Skin epidermis (tissue), 12 donors: ENCODE results near the gene AFAP1L2.

Experiments used
- H3K27ac ChIP-seq, 21 experiments: fragments of 200-600 bp; sonication (generic) in 11 of 21; one replicate each; pipeline ENCODE4 v1.5.0; 2020; ENCODE audit warnings: mild to moderate bottlenecking in 3 of 21, inconsistent platforms in 2 of 21, moderate library complexity in 2 of 21
- H3K4me3 ChIP-seq, 7 experiments: fragments of 200-600 bp; sonication (generic) in 2 of 7; one replicate each; pipeline ENCODE4 v1.5.0; 2020; ENCODE audit warnings: inconsistent platforms in 2 of 7, mild to moderate bottlenecking in 2 of 7, moderate library complexity in 1 of 7

Gene AFAP1L2

GRCh38 chr10:114404171-114405010 is at the start of gene AFAP1L2:
Gene AFAP1L2 (minus strand): TSS chr10:114404502. CDS start chr10:114404455, 47 bp downstream.
- Histone ChIP-seq H3K27ac (peak within 1 kb of the TSS; percentile 8 to 86 (median 65)), H3K4me3 (peak within 1 kb of the TSS; percentile 41 to 61 (median 50))

- no peak overlapping the region for H3K4me3 ChIP-seq
- no peak overlapping the region for H3K27ac ChIP-seq
Observed at GRCh38 chr10:114453576-114453975, 49.3 kb upstream of the AFAP1L2 start.

DNA sequence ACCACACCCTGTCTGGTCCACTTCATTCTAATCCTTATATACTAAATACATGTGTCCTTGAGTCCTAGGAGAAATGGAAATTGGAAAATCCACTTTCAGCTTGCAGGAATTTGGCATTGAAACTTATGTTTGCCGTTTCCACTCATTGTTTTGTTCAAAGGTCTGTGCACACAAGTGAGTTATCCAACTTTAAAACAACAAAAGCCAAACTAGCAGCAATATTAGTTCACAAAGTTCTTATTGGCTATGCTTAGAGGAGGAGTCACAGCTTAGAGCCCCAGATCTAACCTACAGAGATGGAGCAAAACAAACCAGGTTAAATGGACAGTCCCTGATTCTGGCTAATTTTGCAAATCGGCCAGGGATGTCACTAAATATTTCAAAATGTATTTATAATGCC is 44.6 kb upstream of the AFAP1L2 start:
- Histone ChIP-seq H3K27ac (no peak overlapping the region), H3K4me3 (no peak overlapping the region)

DNA sequence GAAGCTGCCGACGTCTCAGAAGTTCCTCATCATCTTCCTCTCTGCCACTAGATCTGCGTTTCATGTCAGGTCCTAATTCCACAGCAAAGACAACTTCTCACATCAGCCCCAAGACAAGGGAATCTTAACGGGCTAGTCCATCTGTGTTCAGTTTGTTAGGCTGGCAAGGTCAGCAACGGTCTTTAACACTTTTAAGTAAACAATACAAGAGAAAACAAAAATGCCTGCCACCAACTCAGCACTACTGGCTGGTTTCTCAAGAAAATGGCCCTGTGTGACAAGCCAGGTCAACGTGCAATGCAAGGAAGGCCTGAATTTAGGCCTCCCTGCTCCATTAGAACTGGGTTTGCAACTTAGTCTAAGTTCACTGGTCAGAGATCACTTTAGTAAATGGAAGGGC is 41.0 kb upstream of the AFAP1L2 start:
- H3K4me3 ChIP-seq: no peak overlapping the region
- H3K27ac ChIP-seq: no peak overlapping the region

DNA sequence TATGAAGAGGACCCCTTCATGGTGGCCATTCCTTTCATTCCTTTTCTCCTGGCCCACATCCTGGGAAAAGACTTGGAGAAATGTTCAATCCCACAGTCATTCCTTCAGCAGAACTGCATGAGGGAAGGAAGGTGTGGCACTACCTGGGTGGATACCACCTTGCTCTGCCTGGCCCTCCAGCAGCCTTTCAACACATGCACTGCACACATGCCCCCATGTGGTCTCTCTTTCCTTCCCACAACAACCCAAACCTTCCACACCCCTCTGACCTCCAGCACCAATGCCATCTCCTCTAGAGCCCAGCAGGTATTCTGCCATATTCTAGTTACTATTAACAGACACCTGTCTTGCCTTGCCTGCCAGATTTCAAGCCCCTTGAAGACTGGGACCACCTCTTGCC is 40.5 kb upstream of the AFAP1L2 start:
- Histone ChIP-seq H3K27ac (no peak overlapping the region), H3K4me3 (no peak overlapping the region)

GRCh38 chr10:114442091-114442630 is 37.9 kb upstream of the AFAP1L2 start:
- no peak overlapping the region for H3K4me3 ChIP-seq
- no peak overlapping the region for H3K27ac ChIP-seq

DNA sequence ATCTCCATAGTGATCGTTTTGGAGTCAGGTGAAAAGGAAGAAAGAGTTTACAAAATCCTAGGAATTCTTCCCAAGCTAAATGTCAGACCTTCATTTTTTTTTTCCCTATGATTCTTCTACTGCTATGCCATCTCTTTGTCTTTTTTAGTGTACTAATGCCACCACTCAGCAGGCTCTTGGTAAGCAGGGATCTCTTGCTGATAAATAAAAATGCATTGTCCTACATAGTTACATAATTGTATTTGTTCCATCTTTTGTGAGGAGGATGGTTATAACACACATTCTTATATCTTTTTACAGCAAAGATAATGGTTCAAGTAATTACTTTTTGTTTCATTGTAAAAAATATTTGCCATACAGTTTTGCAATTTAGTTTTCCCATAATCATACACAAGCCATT is 36.8 kb upstream of the AFAP1L2 start:
- Histone ChIP-seq H3K27ac (no peak overlapping the region), H3K4me3 (no peak overlapping the region)

DNA sequence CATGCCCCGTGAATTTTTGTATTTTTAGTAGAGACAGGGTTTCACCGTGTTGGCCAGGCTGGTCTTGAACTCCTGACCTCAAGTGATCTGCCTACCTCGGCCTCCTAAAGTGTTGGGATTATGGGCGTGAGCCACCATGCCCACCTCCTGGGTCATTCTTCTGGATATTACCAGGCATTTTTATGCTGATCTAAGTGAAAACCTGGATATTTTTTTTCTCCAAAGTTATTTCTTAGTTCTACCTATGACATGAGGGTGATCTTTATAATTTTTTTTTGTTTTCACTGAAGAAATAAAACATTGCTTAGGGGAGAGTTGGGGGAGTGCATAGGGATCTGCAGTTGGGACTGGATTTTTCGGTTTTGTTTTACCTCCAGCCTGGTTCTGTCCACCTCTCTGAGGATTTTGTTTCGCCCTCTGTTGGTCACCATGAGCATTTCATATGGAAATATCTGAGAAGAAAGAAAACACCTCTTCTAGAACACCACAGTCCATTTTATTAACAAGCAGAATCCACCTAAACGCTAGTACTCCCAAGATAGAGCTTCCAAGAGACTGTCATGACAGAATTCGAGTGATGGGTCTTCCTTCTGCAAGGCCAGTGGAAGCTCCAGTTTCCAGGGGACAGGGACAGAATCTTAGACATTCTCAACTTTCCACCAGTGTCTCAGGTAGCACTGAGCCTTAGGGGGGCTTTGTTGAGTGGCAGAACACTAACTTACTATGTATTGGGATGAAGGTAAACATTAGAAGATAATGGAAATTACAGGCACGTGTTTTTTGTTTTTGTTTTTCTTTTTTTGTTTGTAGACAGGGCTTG is 33.4 kb upstream of the AFAP1L2 start:
- Histone ChIP-seq H3K27ac (no peak overlapping the region), H3K4me3 (no peak overlapping the region)

DNA sequence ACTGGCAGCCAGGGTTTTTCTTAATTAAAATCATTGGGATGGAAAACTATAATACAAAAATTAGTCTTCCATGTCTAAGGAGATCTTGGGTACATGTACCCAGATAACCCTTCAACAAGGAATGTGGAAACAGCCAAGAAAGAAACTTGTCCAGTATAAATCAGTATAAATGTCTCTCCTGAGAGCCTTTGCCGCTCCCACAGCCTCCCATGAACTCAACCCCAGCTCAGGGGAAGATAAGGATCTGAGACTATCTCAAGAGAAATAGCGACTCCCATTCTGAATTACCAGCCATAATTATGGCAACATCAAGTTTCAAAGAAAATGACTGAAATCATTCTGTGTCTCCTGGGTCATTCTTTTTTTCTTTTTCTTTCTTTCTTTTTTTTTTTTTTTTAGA is 32.6 kb upstream of the AFAP1L2 start:
- no peak overlapping the region for H3K27ac ChIP-seq
- no peak overlapping the region for H3K4me3 ChIP-seq

GRCh38 chr10:114432566-114433093 is 28.3 kb upstream of the AFAP1L2 start:
- no peak overlapping the region for H3K27ac ChIP-seq
- H3K4me3 ChIP-seq: no peak overlapping the region

GRCh38 chr10:114431414-114432135 is 27.3 kb upstream of the AFAP1L2 start:
- H3K4me3 ChIP-seq: no peak overlapping the region
- H3K27ac ChIP-seq: no peak overlapping the region

DNA sequence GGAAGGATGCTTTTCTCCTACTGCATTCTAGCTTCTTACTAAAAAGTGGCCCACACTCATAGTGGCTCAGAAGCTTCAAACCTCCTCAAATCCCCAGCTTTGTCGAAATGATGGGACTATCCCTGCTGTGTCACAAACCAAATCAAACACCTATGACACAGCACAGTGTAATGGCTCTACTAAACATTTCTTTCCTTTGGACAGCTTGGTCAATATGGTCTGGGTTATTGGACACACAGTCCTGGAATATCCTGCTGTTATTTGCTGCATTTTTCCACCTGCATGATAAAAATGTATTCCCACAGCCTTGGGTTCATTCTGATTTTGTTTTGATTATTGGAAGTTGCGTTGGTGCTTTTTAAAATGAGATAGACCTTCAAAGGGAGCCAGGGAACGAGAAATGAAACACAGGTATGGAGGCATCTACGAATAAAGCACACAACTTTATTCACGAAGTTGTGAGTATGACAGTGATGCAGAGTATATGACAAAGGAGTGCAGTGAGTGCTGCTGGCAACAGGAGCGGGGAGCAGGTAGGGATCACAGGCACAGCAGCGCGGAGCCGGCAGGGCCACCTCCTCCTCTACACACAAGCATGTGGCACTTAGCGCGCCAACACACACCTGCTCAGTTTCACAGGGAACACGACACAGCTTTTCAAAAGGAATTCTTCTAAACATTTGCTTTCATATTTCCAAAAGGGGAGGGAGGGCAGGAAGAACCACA is 26.5 kb upstream of the AFAP1L2 start:
- no peak overlapping the region for H3K27ac ChIP-seq
- H3K4me3 ChIP-seq: no peak overlapping the region

DNA sequence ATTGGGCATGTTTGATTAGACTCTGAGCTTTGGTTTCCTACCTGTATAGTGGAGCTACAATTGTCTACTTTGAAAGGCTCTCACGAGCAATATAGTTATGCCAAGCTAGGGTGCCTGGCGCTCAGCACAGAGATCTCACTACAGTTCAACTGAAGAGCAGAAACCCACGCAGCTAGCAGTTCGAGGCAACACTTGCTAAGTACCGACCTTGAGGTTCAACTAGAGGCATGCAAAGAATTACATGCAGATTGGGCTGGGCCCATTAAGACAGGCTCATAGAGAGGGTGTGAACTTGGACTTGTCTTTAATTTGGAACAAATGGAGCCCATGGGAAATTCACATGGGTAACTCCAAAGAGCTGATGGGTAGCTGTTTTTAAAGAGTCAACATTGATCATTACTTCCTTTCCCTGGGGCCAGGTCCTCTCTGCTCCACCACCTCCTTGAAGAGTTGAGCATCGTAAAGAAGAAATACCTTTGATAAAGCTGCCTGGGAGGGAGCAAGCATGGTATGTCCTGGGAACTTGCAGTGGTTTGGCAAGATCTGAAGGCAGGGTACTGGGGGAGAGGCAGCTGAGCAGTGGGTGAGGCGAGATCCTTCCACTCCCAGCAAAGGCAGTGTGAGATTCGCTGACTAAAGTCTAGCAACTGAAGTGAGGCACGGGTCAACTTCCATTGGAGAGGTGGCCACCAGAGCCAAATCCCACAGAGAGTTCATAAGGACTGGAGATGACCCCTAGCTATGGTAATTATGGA is 25.5 kb upstream of the AFAP1L2 start:
- H3K27ac ChIP-seq: no peak overlapping the region
- no peak overlapping the region for H3K4me3 ChIP-seq

- H3K27ac ChIP-seq: peak overlapping the region in 3 of 21 experiments; percentile 33 to 69 (median 43)
- H3K4me3 ChIP-seq: no peak overlapping the region
Observed at GRCh38 chr10:114427124-114427852, 23.0 kb upstream of the AFAP1L2 start.

- Histone ChIP-seq H3K4me3 (no peak overlapping the region), H3K27ac (peak overlapping the region in 1 of 21 experiments; percentile 69)
Observed at GRCh38 chr10:114426476-114426875, 22.2 kb upstream of the AFAP1L2 start.

- no peak overlapping the region for H3K4me3 ChIP-seq
- no peak overlapping the region for H3K27ac ChIP-seq
Observed at GRCh38 chr10:114420811-114421485, 16.6 kb upstream of the AFAP1L2 start.

- Histone ChIP-seq H3K4me3 (no peak overlapping the region), H3K27ac (no peak overlapping the region)
Observed at GRCh38 chr10:114418109-114418508, 13.8 kb upstream of the AFAP1L2 start.
